GM18519 (cell line): ENCODE data around the gene ATP6V1G3.
"Not testable (repeated sequence)": the region's sequence is repeated elsewhere in the genome, so short reads cannot be mapped to it uniquely, and the experiment has no call there.

Experiments used
- ATAC-seq: cut with Tn5 transposase; IDR thresholded peaks from one replicate; pipeline ENCODE4 v1.9.1; 2021; ENCODE audit warnings: mild to moderate bottlenecking, moderate library complexity; ENCODE audit not compliant: unreplicated experiment, low FRiP score

Gene ATP6V1G3

GRCh38 chr1:198498103-198498385 is 42.4 kb downstream of the ATP6V1G3 start:
- no peak for ATAC-seq

- no peak for ATAC-seq
Measured at GRCh38 chr1:198497326-198498102, 43.0 kb downstream of the ATP6V1G3 start.

GRCh38 chr1:198496216-198497143 is 44.0 kb downstream of the ATP6V1G3 start:
- ATAC-seq, result no peak

- ATAC-seq, result no peak
Measured at GRCh38 chr1:198495631-198496030, 44.8 kb downstream of the ATP6V1G3 start.

- no peak for ATAC-seq
Measured at GRCh38 chr1:198494658-198495103, 45.8 kb downstream of the ATP6V1G3 start.

- no peak for ATAC-seq
Measured at GRCh38 chr1:198494139-198494538, 46.3 kb downstream of the ATP6V1G3 start.

- ATAC-seq, result no peak
Measured at GRCh38 chr1:198493329-198493728, 47.2 kb downstream of the ATP6V1G3 start.

GRCh38 chr1:198492872-198493271 is 47.6 kb downstream of the ATP6V1G3 start:
- ATAC-seq, result no peak

- ATAC-seq, result no peak
Measured at GRCh38 chr1:198491596-198491995, 48.9 kb downstream of the ATP6V1G3 start.

GRCh38 chr1:198491028-198491427 is 49.5 kb downstream of the ATP6V1G3 start:
- no peak for ATAC-seq

GRCh38 chr1:198490224-198490623 is 50.3 kb downstream of the ATP6V1G3 start:
- ATAC-seq, result no peak

- no peak for ATAC-seq
Measured at GRCh38 chr1:198486903-198487302, 53.6 kb downstream of the ATP6V1G3 start.

- ATAC-seq, result no peak
Measured at GRCh38 chr1:198483645-198484044, 56.8 kb downstream of the ATP6V1G3 start.

- no peak for ATAC-seq
Measured at GRCh38 chr1:198483006-198483405, 57.5 kb downstream of the ATP6V1G3 start.

- no peak for ATAC-seq
Measured at GRCh38 chr1:198481661-198482060, 58.8 kb downstream of the ATP6V1G3 start.

GRCh38 chr1:198480876-198481275 is 59.6 kb downstream of the ATP6V1G3 start:
- no peak for ATAC-seq

- ATAC-seq, result not testable (repeated sequence)
Measured at GRCh38 chr1:198477354-198477753, 63.1 kb downstream of the ATP6V1G3 start.
